Measurements from ENCODE around the gene ZMPSTE24.
A peak's percentile ranks its signal among the peaks of the same experiment; 100 is the strongest.

ZMPSTE24 gene

GRCh38 chr1:40265298-40265697, 7.3 kb downstream of the ZMPSTE24 start:
- DNase-seq, result no peak

GRCh38 chr1:40265919-40266318, 7.9 kb downstream of the ZMPSTE24 start:
- DNase-seq, result no peak

GRCh38 chr1:40266786-40267535, 8.9 kb downstream of the ZMPSTE24 start:
- DNase-seq, result no peak

- DNase-seq, result peak; percentile 79
Observed at GRCh38 chr1:40267767-40268187, 9.7 kb downstream of the ZMPSTE24 start.

- DNase-seq, result no peak
Observed at GRCh38 chr1:40268211-40268610, 10.2 kb downstream of the ZMPSTE24 start.

GRCh38 chr1:40270152-40270834, 12.3 kb downstream of the ZMPSTE24 start:
- DNase-seq, result no peak

- DNase-seq, result no peak
Observed at GRCh38 chr1:40272653-40273213, 14.7 kb downstream of the ZMPSTE24 start.

- peak; percentile 33 for DNase-seq
Observed at GRCh38 chr1:40273547-40274166, 15.6 kb downstream of the ZMPSTE24 start.

GRCh38 chr1:40274331-40274730, 16.3 kb downstream of the ZMPSTE24 start:
- no peak for DNase-seq

- no peak for DNase-seq
Observed at GRCh38 chr1:40276122-40276521, 18.1 kb downstream of the ZMPSTE24 start.

- no peak for DNase-seq
Observed at GRCh38 chr1:40281853-40282252, 23.8 kb downstream of the ZMPSTE24 start.

GRCh38 chr1:40291293-40291692, 33.3 kb downstream of the ZMPSTE24 start:
- no peak for DNase-seq

GRCh38 chr1:40299366-40300248, 41.6 kb downstream of the ZMPSTE24 start:
- DNase-seq, result no peak

- DNase-seq, result no peak
Observed at GRCh38 chr1:40300249-40300567, 42.2 kb downstream of the ZMPSTE24 start.

- no peak for DNase-seq
Observed at GRCh38 chr1:40300651-40301050, 42.6 kb downstream of the ZMPSTE24 start.

GRCh38 chr1:40301066-40301465, 43.0 kb downstream of the ZMPSTE24 start:
- no peak for DNase-seq

- DNase-seq, result no peak
Observed at GRCh38 chr1:40301541-40302299, 43.7 kb downstream of the ZMPSTE24 start.

GRCh38 chr1:40302475-40302874, 44.4 kb downstream of the ZMPSTE24 start:
- DNase-seq, result no peak

GRCh38 chr1:40303051-40303771, 45.2 kb downstream of the ZMPSTE24 start:
- DNase-seq, result no peak

- DNase-seq, result no peak
Observed at GRCh38 chr1:40303790-40304189, 45.8 kb downstream of the ZMPSTE24 start.

GRCh38 chr1:40305451-40305850, 47.4 kb downstream of the ZMPSTE24 start:
- no peak for DNase-seq
